Lung microvascular endothelial cell (primary cell): ENCODE data around the gene VIL1. TPM values are rescaled to one million over a fixed set of nuclear protein-coding genes. Genes with fewer than 3 reads are reported as not detected.

Source experiments
- DNase-seq, 2 donors: peaks; one replicate each; pipeline versions ENCODE4 v3.0.0 to v3.0.0-alpha.2; 2010; ENCODE audit warnings: low read depth in 2 of 2
- total RNA-seq: library from RNA; depleted of rRNA; stranded (reverse); fragments of >200 nt; gene quantifications from 2 replicates; pipeline ENCODE4 v1.2.1, GENCODE V29; 2014

The VIL1 gene
- total RNA-seq, 1 donor from 2014 or later: not detected

DNA sequence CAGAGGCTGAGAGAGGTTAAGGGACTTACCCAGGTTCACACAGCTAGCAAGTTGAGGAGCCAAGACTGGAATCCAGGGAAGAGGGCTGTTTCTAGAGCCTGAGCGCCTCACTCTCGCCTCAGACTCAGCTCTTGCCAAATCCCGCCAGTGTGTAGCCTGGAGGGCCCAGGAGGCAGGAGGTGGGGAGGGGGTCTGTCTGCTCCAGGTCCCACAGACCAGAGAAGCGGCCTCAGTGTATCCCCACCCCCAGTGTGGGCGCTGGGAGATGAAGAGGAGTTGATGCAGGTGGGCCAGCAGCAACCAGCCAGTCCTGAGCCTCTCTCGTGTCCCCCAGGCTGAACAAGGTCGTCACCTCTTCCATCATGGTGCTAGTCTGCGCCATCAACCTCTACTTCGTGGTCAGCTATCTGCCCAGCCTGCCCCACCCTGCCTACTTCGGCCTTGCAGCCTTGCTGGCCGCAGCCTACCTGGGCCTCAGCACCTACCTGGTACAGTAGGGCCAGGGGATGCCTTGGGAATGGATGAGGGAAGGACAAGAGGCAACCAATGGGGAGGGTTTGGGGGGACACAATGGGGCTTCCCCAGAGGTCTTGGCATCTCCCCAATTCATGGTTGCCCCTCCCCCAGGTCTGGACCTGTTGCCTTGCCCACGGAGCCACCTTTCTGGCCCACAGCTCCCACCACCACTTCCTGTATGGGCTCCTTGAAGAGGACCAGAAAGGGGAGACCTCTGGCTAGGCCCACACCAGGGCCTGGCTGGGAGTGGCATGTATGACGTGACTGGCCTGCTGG lies 24.4 kb upstream of the VIL1 start:
- no peak for DNase-seq

DNA sequence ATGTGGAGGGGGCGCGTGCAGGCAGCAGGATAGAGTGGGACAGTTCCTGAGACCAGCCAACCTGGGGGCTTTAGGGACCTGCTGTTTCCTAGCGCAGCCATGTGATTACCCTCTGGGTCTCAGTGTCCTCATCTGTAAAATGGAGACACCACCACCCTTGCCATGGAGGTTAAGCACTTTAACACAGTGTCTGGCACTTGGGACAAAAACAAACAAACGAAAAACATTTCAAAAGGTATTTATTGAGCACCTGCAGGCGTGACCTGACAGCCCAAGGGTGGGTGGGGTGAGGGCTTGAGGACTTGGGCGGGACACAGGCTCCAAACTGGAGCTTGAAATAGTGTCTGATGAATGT lies 23.9 kb upstream of the VIL1 start:
- no peak for DNase-seq

DNA sequence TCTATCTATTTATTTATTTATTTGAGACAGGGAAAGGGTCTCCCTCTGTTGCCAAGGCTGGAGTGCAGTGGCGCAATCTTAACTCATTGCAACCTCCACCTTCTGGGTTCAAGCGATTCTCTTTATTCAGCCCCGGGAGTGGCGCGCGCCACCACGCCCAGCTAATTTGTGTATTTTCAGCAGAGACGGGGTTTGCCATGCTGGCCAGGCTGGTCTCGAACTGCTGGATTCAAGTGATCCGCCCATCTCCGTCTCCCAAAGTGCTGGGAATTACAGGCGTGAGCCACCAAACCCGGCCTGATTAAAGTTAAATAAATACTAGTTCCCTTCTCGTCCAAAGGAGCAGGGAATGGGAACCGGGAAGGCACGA lies 23.5 kb upstream of the VIL1 start:
- DNase-seq: no peak

DNA sequence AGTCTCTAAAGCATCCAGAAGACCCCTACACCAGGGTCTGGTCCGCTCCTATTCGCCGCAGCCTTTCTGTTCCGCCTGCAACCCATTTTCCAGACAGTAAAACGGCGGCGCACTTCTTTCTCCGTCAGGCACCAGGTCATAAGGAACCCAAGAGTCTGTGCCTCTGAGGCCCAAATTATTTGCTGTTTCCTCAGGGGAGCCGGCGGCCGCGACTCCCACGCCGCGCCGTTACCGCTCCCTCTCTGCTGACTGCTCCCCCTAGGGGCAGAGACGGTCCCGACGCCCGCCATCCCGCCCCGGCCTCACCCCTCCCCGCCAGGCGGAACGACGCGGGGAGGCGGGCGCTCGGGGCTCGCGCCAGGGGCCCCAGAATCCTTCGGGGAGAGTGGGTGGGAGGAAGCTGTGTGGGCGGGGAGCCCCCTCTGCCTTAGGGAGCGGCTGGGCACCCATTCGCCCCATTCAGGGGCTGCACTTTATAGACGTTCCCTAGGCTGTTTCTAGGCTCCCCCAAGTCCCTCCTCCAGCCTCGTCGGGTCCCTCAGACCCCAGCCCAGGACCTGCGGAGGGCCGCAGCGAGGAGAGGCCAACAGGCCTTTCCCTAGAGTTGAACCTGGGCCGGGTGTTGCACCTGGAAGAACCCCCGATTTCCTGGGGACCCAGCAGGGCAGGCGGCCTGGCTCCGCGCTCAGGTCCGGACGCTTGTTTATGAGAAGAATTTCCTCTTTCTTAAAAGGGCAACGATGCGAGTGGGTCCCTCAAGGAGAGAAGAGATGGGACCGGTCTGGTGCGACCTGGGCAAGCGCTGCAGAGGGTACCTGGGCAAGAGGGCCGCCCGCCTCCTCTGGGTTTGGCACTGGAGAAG lies 22.9 kb upstream of the VIL1 start:
- DNase-seq: peak; percentile 97

DNA sequence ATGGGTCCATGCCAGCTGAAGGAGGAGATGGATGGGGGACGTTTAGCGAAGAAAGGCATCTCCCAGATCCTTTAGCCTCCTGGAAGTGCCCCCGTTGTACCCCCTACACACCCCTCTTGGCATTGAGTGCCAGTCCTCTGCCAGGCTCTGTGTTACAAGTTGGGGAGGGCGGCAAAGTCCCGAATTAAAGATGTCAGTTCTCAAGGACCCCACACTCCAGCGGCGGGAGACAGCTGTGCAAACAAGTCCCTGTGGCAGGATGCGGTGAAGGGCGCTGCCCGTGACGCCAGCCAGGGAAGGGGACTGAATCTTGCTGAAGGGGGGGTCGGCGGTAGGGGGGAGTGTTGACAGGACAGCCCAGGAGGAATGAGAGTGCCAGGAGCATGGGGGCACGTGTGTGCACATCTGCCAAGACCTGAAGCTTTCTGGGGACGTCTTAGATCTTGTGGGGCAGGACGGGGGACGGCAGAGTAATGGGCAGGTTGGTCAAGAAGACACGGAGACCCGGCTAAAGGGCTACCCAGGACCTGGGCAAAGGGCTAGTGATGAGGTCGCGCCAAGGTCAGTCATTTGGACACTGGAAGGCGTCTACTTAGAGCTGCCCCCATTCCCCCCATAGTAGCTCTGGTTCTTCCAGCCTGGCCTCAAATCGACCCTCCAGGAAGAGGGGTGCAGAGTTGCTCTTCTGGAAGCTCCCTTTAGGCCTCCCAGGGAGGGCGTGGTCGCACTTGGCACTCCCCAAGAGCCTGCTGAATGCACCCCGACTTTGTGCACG lies 22.0 kb upstream of the VIL1 start:
- peak; percentile 57 to 62 for DNase-seq

DNA sequence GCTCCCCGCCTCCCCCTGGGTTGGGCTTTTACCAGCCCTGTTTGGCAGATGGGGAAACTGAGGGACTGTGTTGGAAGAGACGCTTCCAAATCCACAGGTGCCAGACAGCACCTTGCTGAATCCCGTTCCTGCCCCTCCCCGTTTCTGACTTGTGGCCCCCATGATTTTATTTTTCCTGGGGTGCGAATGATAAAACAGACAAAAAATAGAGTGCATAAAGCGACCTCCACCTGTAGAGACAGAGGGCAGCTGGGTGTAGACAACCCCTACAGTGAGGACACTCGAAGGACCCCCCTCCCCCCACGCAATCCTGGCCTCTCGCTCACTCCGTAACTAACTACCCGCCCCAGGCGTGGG lies 21.5 kb upstream of the VIL1 start:
- no peak for DNase-seq

DNA sequence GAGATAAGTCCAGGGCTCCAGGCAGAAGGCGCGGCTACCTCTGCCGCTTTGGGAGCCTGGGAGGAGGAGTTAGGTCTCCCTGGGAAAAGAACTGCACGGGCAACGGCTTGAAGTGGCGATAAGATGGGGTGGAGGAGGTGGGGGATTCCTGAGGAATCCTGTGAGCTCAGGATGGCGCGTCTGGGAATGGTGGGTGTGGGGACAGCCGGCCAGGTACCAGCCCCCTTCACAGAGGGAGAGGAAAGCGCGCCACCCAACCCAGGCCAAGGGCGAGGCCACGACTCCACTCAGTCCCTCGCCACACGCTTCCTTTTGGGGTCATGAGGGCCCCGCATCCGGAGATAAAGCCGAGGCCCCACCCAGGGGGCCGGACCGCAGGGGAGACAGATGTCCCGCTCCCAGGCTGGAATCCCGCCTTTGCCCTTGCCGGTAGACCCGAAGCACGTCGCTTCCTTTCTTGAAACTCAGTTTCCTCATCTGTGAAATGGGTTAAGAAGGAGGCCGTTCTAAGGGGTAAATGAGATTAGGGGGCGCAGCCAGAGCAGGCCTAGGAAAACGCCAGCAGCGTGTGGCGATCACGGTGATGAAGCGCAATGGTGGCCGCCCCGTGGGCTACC lies 21.0 kb upstream of the VIL1 start:
- peak; percentile 59 to 63 for DNase-seq

DNA sequence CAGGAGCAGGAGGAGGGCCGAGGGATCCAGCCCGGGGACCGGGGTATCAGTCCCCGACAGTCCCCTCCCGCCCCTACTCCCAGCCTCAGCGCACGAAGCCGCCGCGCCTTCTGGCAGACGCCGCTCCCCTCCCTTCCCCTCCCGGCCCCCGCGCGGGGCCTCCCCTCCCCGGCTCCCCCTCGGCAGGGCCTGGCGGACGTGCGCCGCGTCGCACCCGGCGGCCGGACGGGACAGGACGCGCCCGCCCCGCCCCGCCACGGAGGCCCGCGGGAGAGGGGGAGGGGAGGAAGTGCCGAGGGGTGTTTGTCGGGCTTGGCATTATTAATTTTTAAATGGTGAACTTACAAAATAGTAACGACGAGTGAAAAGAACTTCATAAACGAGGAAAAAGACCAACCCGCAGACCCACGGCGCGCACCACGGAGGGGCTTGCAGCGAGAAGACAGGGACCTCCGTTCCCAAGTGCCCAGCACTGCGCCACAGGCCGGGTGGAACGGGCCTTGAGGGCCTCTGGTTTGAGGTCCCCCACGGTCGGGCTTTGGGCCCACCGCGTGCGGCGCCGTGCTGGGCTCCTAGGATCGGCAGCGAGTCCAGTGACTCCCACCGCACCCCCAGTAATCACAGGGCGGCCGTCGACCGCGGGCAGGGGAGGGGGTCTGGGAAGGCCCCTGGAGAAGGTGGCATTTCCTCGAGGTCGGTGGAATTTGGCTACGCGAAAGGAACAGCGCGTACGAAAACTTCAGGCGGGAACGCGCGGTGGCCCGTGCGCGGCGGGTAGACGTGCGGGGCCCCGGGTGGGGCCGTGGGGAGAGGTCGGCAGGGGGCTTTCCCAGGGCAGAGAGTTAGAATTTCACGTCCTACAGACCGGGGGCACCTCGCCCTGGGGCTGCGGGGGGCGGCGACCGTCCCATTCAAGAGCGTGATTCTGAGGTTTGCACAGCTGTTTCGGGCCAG lies 20.2 kb upstream of the VIL1 start:
- peak; percentile 67 to 87 for DNase-seq

DNA sequence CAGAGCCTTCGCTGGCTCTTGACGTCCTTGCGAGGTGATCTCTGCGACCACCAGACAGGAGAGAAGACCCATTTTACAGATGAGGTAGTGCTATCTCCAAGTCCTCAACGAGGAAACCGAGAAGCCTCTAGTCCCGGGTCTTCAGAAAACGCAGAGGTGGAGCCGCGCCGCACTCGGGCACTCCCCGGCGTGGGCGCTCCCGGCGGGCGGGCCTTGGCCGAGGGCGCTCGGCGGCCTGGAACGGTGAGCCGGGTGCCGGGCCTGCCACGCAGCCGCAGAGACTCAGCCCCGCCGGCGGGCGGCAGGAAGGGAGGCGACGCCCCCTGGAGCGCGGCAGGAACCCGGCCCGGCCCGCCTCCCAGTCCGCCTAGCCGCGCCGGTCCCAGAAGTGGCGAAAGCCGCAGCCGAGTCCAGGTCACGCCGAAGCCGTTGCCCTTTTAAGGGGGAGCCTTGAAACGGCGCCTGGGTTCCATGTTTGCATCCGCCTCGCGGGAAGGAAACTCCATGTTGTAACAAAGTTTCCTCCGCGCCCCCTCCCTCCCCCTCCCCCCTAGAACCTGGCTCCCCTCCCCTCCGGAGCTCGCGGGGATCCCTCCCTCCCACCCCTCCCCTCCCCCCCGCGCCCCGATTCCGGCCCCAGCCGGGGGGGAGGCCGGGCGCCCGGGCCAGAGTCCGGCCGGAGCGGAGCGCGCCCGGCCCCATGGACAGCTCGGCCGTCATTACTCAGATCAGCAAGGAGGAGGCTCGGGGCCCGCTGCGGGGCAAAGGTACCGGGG lies 19.3 kb upstream of the VIL1 start, which contains the start of gene CTDSP1:
Gene CTDSP1, plus strand, starts transcription at position 478 of the 776 bp plus-strand sequence. Its CDS starts 223 bp downstream, at position 701.
- DNase-seq: peak; percentile 98

DNA sequence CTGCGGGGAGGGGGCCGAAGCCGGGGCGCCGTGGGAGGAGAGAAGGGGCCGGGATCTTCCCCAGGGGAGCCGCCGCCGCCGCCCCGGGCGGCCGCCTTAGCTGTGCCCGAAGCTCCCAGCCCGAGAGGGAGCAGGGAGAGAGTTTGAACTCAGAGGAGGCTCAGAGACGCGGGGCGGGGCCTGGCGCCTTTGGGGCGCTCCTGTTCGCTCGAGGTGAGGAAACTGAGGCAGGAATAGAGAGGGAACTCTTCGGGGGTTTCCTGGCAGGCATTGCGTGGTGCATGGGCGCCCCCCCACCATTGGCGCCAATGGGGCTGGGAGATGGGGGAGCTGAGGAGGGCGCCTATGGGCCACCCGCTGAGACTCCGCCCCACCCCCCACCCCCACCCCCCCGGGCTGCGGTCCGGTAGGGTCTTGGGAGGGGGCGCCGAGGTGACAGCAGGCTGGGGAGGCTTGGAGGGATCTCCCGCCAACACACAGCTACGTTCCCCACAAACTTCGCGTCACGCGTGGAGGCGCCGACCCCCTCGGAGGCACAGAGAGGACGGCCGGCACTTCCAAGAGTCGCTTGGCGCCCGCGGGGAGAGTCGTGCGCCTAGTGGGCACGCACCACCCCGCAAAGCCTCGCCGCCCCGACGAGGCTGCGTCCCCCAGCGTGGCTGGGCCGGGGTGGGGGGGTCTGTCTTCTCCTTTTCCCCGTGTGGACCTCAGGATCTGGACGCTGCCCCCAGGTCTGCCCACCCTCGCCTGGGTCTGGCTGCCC lies 18.6 kb upstream of the VIL1 start:
- peak; percentile 19 to 27 for DNase-seq

DNA sequence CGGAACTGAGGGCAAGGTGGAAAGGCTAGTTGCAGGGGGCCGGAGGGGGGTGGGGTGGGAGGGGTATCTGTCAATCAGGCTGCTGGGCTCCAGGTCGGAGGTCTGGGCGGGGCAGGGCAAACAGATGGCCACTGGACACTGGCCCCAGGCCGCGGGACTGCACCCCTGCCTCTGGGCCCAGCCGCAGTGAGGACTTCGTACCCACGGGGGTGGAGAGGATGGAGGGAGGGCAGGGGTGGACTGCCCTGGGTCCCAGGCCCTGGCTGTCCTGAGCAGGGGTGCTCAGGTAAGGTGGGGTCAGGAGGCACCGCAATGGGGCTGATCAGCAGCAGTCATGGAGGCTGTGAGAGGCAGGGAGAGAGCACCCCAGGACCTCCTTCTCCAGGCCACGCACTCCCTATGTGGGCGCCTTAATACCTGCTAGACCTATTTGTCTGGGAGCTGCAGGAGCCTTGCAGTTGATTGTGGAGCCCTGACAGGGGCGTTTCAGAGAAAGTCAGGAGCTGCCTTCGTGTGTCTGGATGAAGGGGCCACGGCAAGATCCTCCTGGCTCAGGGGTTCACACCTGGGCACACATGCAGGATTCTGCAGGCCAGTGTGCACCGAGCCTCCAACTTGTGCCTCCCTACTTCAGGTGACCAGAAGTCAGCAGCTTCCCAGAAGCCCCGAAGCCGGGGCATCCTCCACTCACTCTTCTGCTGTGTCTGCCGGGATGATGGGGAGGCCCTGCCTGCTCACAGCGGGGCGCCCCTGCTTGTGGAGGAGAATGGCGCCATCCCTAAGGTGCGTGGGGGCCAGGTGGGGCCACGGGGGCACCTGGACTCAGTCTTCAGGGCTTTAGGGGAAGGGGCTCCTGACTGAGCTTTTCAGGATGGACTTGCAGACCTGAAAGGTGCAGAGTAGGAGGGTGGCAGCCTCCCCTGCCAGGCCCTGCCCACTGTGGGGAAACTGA lies 17.7 kb upstream of the VIL1 start:
- peak in 1 of 2 donors; percentile 7 for DNase-seq

DNA sequence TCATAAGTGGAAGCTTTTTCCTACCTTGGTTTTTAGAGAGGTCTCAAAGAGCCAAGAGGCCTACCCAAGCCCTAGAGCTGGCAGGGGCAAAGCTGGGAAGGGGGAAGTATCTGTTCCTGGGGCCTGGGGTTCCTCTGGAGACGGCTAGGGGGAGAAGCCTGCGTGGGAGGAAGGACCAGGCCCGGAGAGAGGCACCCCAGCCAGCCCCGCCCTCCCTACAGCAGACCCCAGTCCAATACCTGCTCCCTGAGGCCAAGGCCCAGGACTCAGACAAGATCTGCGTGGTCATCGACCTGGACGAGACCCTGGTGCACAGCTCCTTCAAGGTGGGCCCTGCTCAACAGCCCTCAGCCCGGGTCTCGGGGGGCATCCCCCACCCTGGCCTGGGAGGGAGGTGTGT lies 17.0 kb upstream of the VIL1 start:
- DNase-seq: no peak

DNA sequence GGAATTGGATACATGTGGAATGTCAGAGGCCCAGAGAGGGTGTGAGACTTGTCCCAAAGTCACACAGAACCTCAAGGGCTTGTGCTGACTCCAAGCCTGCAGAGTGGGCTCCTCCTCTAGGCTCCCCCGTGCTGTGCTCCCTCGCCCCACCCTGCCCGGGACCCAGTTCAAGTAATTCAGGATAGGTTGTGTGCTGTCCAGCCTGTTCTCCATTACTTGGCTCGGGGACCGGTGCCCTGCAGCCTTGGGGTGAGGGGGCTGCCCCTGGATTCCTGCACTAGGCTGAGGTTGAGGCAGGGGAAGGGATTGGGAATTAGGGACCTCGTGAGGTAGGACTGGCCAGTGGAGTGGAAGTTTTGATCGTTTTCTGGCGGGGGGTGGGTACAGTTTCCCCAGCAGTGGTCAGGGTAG lies 16.4 kb upstream of the VIL1 start:
- no peak for DNase-seq

DNA sequence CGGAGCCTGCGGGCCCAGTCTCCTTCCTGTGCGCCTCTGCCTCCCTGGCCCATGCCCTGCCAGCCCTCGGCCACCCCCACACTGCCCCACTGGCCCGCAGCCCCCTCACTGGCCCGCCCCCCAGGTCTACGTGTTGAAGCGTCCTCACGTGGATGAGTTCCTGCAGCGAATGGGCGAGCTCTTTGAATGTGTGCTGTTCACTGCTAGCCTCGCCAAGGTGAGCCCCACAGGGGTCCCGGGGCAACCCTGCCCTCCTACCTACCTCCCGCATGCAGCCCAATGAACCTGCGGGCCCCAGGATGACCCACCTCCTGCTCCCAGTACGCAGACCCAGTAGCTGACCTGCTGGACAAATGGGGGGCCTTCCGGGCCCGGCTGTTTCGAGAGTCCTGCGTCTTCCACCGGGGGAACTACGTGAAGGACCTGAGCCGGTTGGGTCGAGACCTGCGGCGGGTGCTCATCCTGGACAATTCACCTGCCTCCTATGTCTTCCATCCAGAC lies 16.0 kb upstream of the VIL1 start:
- DNase-seq: no peak

DNA sequence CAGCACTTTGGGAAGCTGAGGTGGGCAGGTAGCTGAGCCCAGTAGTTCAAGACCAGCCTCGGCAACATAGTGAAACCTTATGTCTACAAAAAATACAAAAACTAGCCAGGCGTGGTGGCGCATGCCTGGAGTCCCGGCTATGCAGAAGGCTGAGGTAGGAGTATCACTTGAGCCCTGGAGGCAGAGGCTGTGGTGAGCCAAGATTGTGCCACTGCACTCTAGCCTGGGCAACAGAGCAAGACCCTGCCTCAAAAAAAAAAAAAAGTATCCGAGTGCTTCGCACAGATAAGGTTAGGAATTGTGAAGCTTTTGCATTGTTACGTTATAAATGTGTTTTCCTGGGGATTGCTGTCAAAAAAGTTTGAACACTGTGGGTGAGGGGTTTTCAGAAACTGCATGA lies 15.1 kb upstream of the VIL1 start:
- DNase-seq: no peak

DNA sequence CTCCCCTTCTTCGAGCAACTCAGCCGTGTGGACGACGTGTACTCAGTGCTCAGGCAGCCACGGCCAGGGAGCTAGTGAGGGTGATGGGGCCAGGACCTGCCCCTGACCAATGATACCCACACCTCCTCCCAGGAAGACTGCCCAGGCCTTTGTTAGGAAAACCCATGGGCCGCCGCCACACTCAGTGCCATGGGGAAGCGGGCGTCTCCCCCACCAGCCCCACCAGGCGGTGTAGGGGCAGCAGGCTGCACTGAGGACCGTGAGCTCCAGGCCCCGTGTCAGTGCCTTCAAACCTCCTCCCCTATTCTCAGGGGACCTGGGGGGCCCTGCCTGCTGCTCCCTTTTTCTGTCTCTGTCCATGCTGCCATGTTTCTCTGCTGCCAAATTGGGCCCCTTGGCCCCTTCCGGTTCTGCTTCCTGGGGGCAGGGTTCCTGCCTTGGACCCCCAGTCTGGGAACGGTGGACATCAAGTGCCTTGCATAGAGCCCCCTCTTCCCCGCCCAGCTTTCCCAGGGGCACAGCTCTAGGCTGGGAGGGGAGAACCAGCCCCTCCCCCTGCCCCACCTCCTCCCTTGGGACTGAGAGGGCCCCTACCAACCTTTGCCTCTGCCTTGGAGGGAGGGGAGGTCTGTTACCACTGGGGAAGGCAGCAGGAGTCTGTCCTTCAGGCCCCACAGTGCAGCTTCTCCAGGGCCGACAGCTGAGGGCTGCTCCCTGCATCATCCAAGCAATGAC lies 14.4 kb upstream of the VIL1 start:
- no peak for DNase-seq
